ENCODE results near the gene NUP88. TPM values are rescaled to one million over a fixed set of nuclear protein-coding genes. Genes with fewer than 3 reads are reported as not detected.

NUP88 gene
- total RNA-seq (2022; extraction: Qiagen RNA extraction) = 64.8 to 102 TPM (median 75.9 TPM) in 5 replicates

DNA sequence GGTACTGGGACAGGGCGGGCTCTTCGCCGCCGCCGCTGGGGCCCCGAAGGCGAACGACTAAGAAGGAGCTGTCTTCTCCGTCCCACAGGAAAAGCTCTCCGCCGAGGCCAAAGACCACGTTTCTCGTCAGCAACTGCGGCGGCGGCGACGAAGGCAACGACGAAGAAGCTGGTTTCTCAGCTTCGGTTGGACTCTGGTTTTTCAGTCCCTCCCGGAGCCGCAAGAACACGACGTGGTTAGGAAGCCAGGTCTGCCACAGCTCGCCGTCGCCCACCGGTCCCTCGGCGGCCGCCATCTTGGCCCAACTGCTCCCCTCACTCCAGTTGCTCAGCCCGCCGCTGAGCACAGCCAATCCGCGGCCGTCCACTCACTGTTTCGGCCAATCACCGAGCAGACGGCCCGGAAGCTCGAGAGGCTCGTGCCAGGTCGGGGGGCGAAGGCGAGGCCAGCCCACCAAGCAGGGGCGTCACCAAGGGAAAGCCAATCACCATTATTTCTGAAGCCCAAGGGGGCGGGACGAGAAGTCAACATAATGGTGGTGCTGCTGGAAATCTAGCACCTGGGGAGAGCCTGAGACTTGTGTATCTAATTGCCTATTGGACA lies at the start of gene NUP88:
TSS of gene NUP88 (minus strand) at position 307 of the 603 bp plus-strand sequence. CDS start at position 295, 12 bp downstream.

DNA sequence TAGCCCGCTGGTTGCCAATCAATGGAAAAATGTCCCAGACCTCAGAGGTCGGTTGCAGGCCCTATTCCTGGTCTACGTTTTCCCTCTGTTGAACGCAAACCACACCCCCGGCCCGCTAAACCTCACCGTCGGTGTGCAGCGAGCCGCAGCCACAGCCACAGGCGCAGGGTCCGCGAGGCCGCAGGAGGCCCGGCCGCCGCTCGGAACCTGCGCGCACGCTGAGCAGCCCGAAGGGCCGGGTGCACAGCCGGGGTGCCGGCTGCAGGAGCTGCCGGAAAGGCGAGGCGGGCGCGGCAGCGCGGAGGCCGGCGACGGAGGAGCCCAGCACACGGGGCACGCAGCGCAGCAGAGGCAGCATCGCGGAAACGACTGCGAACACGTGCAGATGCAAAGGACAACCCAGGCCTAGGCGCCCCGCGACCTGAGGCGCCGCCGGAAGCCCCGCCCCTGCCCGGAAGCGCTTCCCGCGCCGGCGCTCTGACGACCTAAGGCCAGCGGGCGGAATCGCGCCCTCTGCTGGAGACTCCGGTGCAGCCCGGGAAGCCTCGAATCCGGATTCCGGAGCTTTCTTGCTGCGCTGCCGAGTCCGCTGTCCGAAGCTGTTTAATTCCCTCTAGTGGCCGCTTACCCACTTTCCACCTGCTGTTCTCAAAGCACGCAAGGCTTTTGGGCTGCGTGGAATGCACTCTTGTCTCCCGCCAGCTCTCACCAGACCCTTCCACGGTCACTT lies 19.4 kb upstream of the NUP88 start, which contains the start of gene C1QBP:
TSS of gene C1QBP (minus strand) at position 440 of the 730 bp plus-strand sequence. CDS start at position 358, 82 bp downstream.

DNA sequence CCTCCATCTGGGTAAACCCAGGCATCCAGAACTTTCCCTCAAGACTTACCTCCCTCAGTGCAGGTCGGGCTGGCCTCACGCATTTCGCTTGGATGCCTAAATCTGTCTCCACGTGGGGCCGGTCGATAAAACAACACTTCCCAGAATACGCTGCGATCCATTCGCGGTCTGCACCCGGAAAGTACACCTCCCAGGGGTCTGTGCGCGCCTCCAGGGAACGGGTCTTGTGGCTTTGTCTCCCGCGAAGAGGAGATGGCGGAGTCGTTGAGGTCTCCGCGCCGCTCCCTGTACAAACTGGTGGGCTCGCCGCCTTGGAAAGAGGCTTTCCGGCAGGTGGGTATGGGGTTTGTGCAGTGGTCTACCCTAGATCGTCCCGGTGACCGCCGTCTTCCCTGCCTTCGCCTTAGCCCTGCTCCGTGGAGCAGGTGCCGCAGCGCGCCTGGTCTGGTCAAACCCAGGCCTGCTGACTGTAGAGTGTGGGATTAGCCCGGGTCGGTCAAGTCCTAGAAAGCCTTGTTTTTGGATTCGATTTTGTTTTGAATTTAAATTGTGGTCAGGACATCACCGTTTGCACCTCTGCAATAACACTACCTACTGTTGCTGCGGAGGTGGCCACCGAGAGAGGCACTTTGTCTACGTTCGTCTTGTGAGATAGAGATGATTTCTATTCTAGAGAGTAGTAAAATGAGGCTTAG lies 644 bp upstream of the NUP88 start, which contains the start of gene RPAIN:
TSS of gene RPAIN (plus strand) at position 224 of the 695 bp plus-strand sequence. CDS start at position 253, 29 bp downstream.

Other genes starting within 250 kb of the NUP88 start
- 1.1 to 1.6 TPM (median 1.5 TPM) in 5 replicates for gene ZNF594, start 227.8 kb downstream of the NUP88 start, total RNA-seq (2022; extraction: Qiagen RNA extraction)
- not detected in 5 replicates for gene SCIMP, start 184.8 kb downstream of the NUP88 start, total RNA-seq (2022; extraction: Qiagen RNA extraction)
- gene RABEP1, start 137.4 kb downstream of the NUP88 start, total RNA-seq (2022; extraction: Qiagen RNA extraction) = 38.3 to 41.5 TPM (median 39.1 TPM) in 5 replicates
- 30.8 to 46.8 TPM (median 32.4 TPM) in 5 replicates for gene RPAIN, start 520 bp upstream of the NUP88 start, total RNA-seq (2022; extraction: Qiagen RNA extraction)
- gene C1QBP, start 19.5 kb upstream of the NUP88 start, total RNA-seq (2022; extraction: Qiagen RNA extraction) = 486 to 571 TPM (median 539 TPM) in 5 replicates
- 24.4 to 28.6 TPM (median 27.9 TPM) in 5 replicates for gene DHX33, start 49.3 kb upstream of the NUP88 start, total RNA-seq (2022; extraction: Qiagen RNA extraction)
- 90.6 to 112 TPM (median 107 TPM) in 5 replicates for gene DERL2, start 66.5 kb upstream of the NUP88 start, total RNA-seq (2022; extraction: Qiagen RNA extraction)
- 13.8 to 16.5 TPM (median 14.9 TPM) in 5 replicates for gene MIS12, start 66.9 kb upstream of the NUP88 start, total RNA-seq (2022; extraction: Qiagen RNA extraction)
- gene NLRP1, start 164.8 kb upstream of the NUP88 start, total RNA-seq (2022; extraction: Qiagen RNA extraction) = 2.5 to 3.4 TPM (median 2.7 TPM) in 5 replicates